HepG2 (cell line): ENCODE data around the gene SRBD1. TPM values are rescaled to one million over a fixed set of nuclear protein-coding genes. Genes with fewer than 3 reads are reported as not detected.

Experiments used
- ATAC-seq: fragments of 200-7000 bp; cut with Tn5 transposase; 3 replicates; pipeline ENCODE4 v1.9.1; 2020; ENCODE audit warnings: mild to moderate bottlenecking, moderate library complexity
- BruUV-seq: library from RNA; stranded (reverse); fragments of 400-500 nt; replicated peaks from 2 replicates; lab custom pipeline; 2021; lab: Mats Ljungman, UMichigan
- CTCF ChIA-PET: fragments of 300-600 bp; formaldehyde crosslinking; extraction: SDS; loops from one replicate; lab custom pipeline; 2021; ENCODE audit warnings: low total read pairs, inconsistent platforms, low intra/inter-chr PET ratio; lab: Yijun Ruan, JAX
- POLR2A ChIA-PET: fragments of 350-600 bp; sonication (Branson Sonifier 250); formaldehyde crosslinking; loops from one replicate; lab custom pipeline; 2020; ENCODE audit warnings: antibody characterized with exemption, inconsistent platforms; lab: Yijun Ruan, JAX
- DNase-seq: peaks from one replicate; pipeline ENCODE4 v3.0.0-alpha.2; 2015; ENCODE audit warnings: low spot score
- FAIRE-seq: peaks from 3 replicates; lab custom pipeline; 2011; peaks lifted over from hg19 to GRCh38; lab: Jason Lieb, UNC
- H2AFZ ChIP-seq: one replicate; pipeline ENCODE4 v1.6.1; 2011; ENCODE audit warnings: low read length, inconsistent platforms
- H3K27ac ChIP-seq: fragments of 300-600 bp; 3 replicates; pipeline ENCODE4 v1.8.0; 2011; ENCODE audit warnings: mixed run types, mild to moderate bottlenecking, mixed read lengths, low read length, inconsistent platforms; ENCODE audit not compliant: insufficient read depth; ENCODE audit errors: extremely low read length
- H3K27me3 ChIP-seq, 2 experiments: fragments of 200-600 bp in 1 of 2; 2 replicates in 1 of 2; 3 replicates in 1 of 2; pipeline versions ENCODE4 v1.6.0 to v1.8.0; 2011; ENCODE audit warnings: low read length in 2 of 2, mild to moderate bottlenecking in 2 of 2, moderate library complexity in 2 of 2, inconsistent platforms in 1 of 2; ENCODE audit not compliant: insufficient read depth in 2 of 2, control insufficient read depth in 1 of 2
- H3K36me3 ChIP-seq, 2 experiments: fragments of 200-600 bp in 1 of 2; replicated peaks in 1 of 2; 2 replicates in 1 of 2; 3 replicates in 1 of 2; pipeline versions ENCODE4 v1.5.1 to v1.8.0; 2011; ENCODE audit warnings: low read length in 2 of 2, inconsistent platforms in 1 of 2; ENCODE audit not compliant: insufficient read depth in 2 of 2, control insufficient read depth in 1 of 2
- H3K4me1 ChIP-seq: 2 replicates; pipeline ENCODE4 v1.5.1; 2012; ENCODE audit warnings: low read length, inconsistent platforms; ENCODE audit not compliant: insufficient read depth
- H3K4me2 ChIP-seq: 2 replicates; pipeline ENCODE4 v1.6.0; 2011; ENCODE audit warnings: low read depth, low read length, inconsistent platforms
- H3K4me3 ChIP-seq, 3 experiments: fragments of 200-600 bp in 1 of 3; sonication (generic), shearing (Covaris generic) in 1 of 3; replicated peaks in 1 of 3; 2 replicates each; pipeline ENCODE4 v1.5.1; 2011 to 2016; ENCODE audit warnings: low read length in 3 of 3, inconsistent platforms in 2 of 3, low read depth in 2 of 3, mild to moderate bottlenecking in 2 of 3, control low read depth in 1 of 3, mixed read lengths in 1 of 3; ENCODE audit not compliant: insufficient read depth in 1 of 3
- H3K79me2 ChIP-seq: one replicate; pipeline ENCODE4 v1.6.1; 2011; ENCODE audit warnings: low read length, inconsistent platforms; ENCODE audit not compliant: insufficient read depth
- H3K9ac ChIP-seq: 2 replicates; pipeline ENCODE4 v1.6.0; 2011; ENCODE audit warnings: mild to moderate bottlenecking, low read depth, low read length, inconsistent platforms; ENCODE audit not compliant: insufficient read depth
- H3K9me3 ChIP-seq: 2 replicates; pipeline ENCODE4 v1.5.1; 2012; ENCODE audit warnings: mild to moderate bottlenecking, low read length
- H4K20me1 ChIP-seq: 2 replicates; pipeline ENCODE4 v1.6.0; 2011; ENCODE audit warnings: inconsistent platforms, mild to moderate bottlenecking, low read length, moderate library complexity; ENCODE audit not compliant: insufficient read depth
- HIC2 ChIP-seq: sonication (generic); formaldehyde crosslinking; IDR thresholded peaks from 2 replicates; pipeline ENCODE4 v1.9.0; 2022; ENCODE audit warnings: low read depth, missing genetic modification reagents
- HNRNPK ChIP-seq: fragments of 200-400 bp; formaldehyde crosslinking; IDR thresholded peaks from 2 replicates; pipeline ENCODE4 v1.6.1; 2018; ENCODE audit warnings: low read length, low read depth, moderate library complexity, mild to moderate bottlenecking; ENCODE audit not compliant: poor library complexity, severe bottlenecking
- IRX3 ChIP-seq: sonication (generic); formaldehyde crosslinking; IDR thresholded peaks from 2 replicates; pipeline ENCODE4 v1.8.1; 2023; ENCODE audit warnings: mild to moderate bottlenecking, low read depth, missing genetic modification reagents, borderline replicate concordance
- KLF13 ChIP-seq: sonication (generic); formaldehyde crosslinking; IDR thresholded peaks from 2 replicates; pipeline ENCODE4 v1.4.0; 2020; ENCODE audit warnings: mild to moderate bottlenecking, missing genetic modification reagents
- NCOA1 ChIP-seq: sonication (generic); formaldehyde crosslinking; IDR thresholded peaks from 2 replicates; pipeline ENCODE4 v1.9.0; 2021; ENCODE audit warnings: missing genetic modification reagents
- U2AF2 ChIP-seq: fragments of 200-400 bp; formaldehyde crosslinking; IDR thresholded peaks from 2 replicates; pipeline ENCODE4 v1.6.1; 2017; ENCODE audit warnings: low read depth, mild to moderate bottlenecking, low read length
- ZBTB33 ChIP-seq: sonication (generic); formaldehyde crosslinking; IDR thresholded peaks from 2 replicates; pipeline ENCODE4 v1.4.0; 2020; ENCODE audit warnings: missing genetic modification reagents
- ZC3H4 ChIP-seq: sonication (generic); formaldehyde crosslinking; IDR thresholded peaks from 2 replicates; pipeline ENCODE4 v1.4.0; 2020; ENCODE audit warnings: missing genetic modification reagents, borderline replicate concordance
- ZMYM3 ChIP-seq: sonication (generic); formaldehyde crosslinking; IDR thresholded peaks from 2 replicates; pipeline ENCODE4 v1.5.1; 2020; ENCODE audit warnings: mild to moderate bottlenecking, missing genetic modification reagents
- ZNF205 ChIP-seq: IDR thresholded peaks from 2 replicates; pipeline ENCODE4 v1.6.1; 2018; ENCODE audit warnings: missing biosample characterization, missing genetic modification reagents
- ZNF317 ChIP-seq: sonication (generic); formaldehyde crosslinking; IDR thresholded peaks from 2 replicates; pipeline ENCODE4 v1.5.0; 2020; ENCODE audit warnings: mild to moderate bottlenecking, missing genetic modification reagents
- ZNF34 ChIP-seq: sonication (generic); formaldehyde crosslinking; IDR thresholded peaks from 2 replicates; pipeline ENCODE4 v1.4.0; 2020; ENCODE audit warnings: mild to moderate bottlenecking, missing genetic modification reagents, borderline replicate concordance
- ZNF83 ChIP-seq: sonication (generic); formaldehyde crosslinking; IDR thresholded peaks from 2 replicates; pipeline ENCODE4 v1.4.0; 2020; ENCODE audit warnings: missing genetic modification reagents, mild to moderate bottlenecking, borderline replicate concordance
- WGBS: methylation state at CpG from one replicate; pipeline ENCODE4 v1.1.6; 2017; ENCODE audit warnings: low lambda C conversion rate; 5-methylcytosine and 5-hydroxymethylcytosine counted together
- in situ Hi-C: cut with HindIII; loops from 2 replicates; pipeline ENCODE4 v1.10.0; 2017; ENCODE audit warnings: low pct_unique_long_range_greater_than_20kb; ENCODE audit not compliant: extremely low pct_ligation_motif_present
- intact Hi-C: fragments of 100-400 bp; cut with micrococcal nuclease; formaldehyde crosslinking; loops from one replicate; pipeline ENCODE4 v1.10.0; 2022; ENCODE audit not compliant: unreplicated experiment
- polyA plus RNA-seq, 8 experiments: library from polyadenylated mRNA; depleted of rRNA in 3 of 8; stranded (reverse) in 7 of 8; unstranded in 1 of 8; fragments of >200 nt; fragmentation: Illumina TruSeq in 4 of 8; extraction: Trizol in 4 of 8; gene quantifications; 2 replicates each; pipeline versions ENCODE4 v1.2.1 to v1.2.3, GENCODE V29; 2011 to 2016; ENCODE audit warnings: low read depth in 4 of 8, missing spikeins in 1 of 8, mixed read lengths in 1 of 8; ENCODE audit not compliant: insufficient read depth in 1 of 8
- total RNA-seq, 5 experiments: library from RNA; depleted of rRNA; stranded (reverse); fragments of >200 nt; fragmentation: Illumina TruSeq; extraction: Trizol; gene quantifications; 2 replicates each; pipeline ENCODE4 v1.2.3, GENCODE V29; 2016; ENCODE audit warnings: low read depth in 1 of 5
- TF ChIP-seq, protein P1 (sequence below): IDR thresholded peaks from 2 replicates; pipeline ENCODE4 v1.6.1; 2016; ENCODE audit warnings: low read depth, control low read depth
- TF ChIP-seq, protein P2 (sequence below): sonication (generic); formaldehyde crosslinking; IDR thresholded peaks from 2 replicates; pipeline ENCODE4 v1.5.0; 2020; ENCODE audit warnings: mild to moderate bottlenecking, missing genetic modification reagents, borderline replicate concordance

The SRBD1 gene
- total and polyA plus RNA-seq, 2 of the 13 experiments (the other 11 are each of a cell fraction or from before 2014, with no cell fraction given), result 3.2 to 23.9 TPM

DNA sequence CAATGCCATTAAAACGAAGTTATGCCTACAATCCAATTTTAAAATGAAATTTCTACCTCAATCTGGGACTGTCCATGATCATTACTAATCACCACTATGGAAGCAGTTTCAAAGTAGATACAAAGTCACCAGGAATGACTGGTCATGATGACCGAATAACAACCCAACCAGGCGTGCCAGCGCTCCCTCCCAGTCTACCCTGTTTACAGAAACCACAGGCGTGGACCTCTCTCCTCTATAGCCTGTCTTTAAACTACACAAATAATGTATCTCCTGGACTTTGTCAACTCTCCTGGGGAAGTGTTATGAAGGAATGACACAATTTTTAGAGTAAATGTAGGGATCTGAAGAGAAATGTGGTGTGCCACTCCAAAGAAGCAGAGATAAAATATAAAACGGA lies 150.2 kb downstream of the SRBD1 start:
- no peak for FAIRE-seq
- in situ Hi-C loops (no loop called here), intact Hi-C loops (no loop called here)
- Histone ChIP-seq H3K4me1 (no peaks in the 10 kb centered on the region), H3K27ac (no peak overlapping the region), H3K79me2 (no peaks in the 10 kb centered on the region), H3K9ac (no peak overlapping the region), H2AFZ (no peak overlapping the region), H3K4me2 (no peak overlapping the region), H4K20me1 (no peaks in the 10 kb centered on the region), H3K9me3 (no peaks in the 10 kb centered on the region), H3K27me3 (no peaks in the 10 kb centered on the region), H3K36me3 (peaks cover 0 to 2% of the 10 kb centered on the region in 2 experiments; a peak in 2 of 5 replicates), H3K4me3 (no peak overlapping the region)
- no TSS peak for BruUV-seq
- ChIA-PET POLR2A (no interaction called here), CTCF (no interaction called here)
- WGBS, result 96% methylated on average over 6 of the region's 6 CpGs
- DNase-seq, result no peak
- ATAC-seq, result no peak
- no peak for TF ChIP-seq ZNF205 (CRISPR knock-in tag)
- TF ChIP-seq, protein P1, sequence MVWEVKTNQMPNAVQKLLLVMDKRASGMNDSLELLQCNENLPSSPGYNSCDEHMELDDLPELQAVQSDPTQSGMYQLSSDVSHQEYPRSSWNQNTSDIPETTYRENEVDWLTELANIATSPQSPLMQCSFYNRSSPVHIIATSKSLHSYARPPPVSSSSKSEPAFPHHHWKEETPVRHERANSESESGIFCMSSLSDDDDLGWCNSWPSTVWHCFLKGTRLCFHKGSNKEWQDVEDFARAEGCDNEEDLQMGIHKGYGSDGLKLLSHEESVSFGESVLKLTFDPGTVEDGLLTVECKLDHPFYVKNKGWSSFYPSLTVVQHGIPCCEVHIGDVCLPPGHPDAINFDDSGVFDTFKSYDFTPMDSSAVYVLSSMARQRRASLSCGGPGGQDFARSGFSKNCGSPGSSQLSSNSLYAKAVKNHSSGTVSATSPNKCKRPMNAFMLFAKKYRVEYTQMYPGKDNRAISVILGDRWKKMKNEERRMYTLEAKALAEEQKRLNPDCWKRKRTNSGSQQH (CRISPR knock-in tag), result no peak
- no peak for TF ChIP-seq ZNF317 (CRISPR knock-in tag)
- TF ChIP-seq, protein P2, sequence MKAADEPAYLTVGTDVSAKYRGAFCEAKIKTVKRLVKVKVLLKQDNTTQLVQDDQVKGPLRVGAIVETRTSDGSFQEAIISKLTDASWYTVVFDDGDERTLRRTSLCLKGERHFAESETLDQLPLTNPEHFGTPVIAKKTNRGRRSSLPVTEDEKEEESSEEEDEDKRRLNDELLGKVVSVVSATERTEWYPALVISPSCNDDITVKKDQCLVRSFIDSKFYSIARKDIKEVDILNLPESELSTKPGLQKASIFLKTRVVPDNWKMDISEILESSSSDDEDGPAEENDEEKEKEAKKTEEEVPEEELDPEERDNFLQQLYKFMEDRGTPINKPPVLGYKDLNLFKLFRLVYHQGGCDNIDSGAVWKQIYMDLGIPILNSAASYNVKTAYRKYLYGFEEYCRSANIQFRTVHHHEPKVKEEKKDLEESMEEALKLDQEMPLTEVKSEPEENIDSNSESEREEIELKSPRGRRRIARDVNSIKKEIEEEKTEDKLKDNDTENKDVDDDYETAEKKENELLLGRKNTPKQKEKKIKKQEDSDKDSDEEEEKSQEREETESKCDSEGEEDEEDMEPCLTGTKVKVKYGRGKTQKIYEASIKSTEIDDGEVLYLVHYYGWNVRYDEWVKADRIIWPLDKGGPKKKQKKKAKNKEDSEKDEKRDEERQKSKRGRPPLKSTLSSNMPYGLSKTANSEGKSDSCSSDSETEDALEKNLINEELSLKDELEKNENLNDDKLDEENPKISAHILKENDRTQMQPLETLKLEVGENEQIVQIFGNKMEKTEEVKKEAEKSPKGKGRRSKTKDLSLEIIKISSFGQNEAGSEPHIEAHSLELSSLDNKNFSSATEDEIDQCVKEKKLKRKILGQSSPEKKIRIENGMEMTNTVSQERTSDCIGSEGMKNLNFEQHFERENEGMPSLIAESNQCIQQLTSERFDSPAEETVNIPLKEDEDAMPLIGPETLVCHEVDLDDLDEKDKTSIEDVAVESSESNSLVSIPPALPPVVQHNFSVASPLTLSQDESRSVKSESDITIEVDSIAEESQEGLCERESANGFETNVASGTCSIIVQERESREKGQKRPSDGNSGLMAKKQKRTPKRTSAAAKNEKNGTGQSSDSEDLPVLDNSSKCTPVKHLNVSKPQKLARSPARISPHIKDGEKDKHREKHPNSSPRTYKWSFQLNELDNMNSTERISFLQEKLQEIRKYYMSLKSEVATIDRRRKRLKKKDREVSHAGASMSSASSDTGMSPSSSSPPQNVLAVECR, result no peak
- no peak for TF ChIP-seq ZNF34
- TF ChIP-seq KLF13 (CRISPR knock-in tag), result no peak
- TF ChIP-seq HIC2 (CRISPR knock-in tag), result no peak
- no peak for TF ChIP-seq ZC3H4
- TF ChIP-seq HNRNPK, result no peak
- TF ChIP-seq U2AF2, result no peak
- TF ChIP-seq ZNF83, result no peak
- no peak for TF ChIP-seq IRX3 (CRISPR knock-in tag)
- TF ChIP-seq ZMYM3 (CRISPR knock-in tag), result no peak
- no peak for TF ChIP-seq NCOA1
- TF ChIP-seq ZBTB33 (CRISPR knock-in tag), result no peak
